HG03095 (cell line): ENCODE measurements around the gene CDC6.

ENCODE experiments used
- ATAC-seq: cut with Tn5 transposase; IDR thresholded peaks from one replicate; pipeline ENCODE4 v1.9.1; 2021; ENCODE audit warnings: moderate library complexity; ENCODE audit not compliant: unreplicated experiment

Gene CDC6

DNA sequence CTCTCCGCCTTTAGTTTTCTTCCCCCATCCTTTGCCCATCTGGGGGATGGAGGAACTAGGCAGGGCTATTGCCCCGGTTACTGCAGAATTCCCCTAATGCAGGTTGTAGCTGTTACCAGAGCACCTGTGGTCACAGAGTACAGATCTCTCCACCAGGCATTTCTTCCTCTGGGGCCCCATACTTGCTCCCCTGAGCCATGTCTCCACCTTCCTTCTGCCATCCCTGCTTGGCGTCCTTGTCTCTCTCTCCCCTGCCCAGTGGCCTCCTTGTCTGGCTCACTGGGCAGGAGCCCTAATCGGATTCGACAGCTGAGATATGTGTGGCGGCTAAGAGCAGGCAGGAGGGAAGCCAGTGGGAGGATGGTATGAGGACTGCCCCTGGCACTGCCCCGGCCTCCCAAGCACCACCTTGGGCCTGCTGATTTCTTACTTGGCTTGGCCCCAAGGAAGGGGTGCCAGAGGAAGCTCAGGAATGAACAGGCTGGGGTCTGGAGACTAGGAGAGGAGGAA lies 23.3 kb downstream of the CDC6 start:
- ATAC-seq: no peak

DNA sequence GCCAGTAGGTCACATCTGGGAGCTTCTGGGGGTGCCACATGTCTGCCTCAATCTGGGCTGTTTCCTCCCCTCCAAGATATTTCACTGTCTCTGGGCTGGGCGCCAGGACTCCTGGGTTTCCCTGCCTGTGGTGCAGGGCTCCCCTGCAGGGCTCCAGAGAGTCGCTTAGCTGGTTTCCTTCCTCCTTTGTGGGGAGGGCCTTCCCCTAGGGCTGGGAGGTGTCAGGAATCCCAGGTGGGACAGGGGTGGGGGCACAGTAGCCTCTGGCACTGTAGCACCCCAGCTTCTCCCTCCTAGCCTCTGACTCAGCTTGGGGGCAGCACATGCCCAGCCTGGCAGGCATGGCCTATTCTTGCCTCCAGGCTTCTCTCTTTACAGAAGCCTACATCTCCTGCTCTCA lies 23.9 kb downstream of the CDC6 start:
- ATAC-seq: no peak

DNA sequence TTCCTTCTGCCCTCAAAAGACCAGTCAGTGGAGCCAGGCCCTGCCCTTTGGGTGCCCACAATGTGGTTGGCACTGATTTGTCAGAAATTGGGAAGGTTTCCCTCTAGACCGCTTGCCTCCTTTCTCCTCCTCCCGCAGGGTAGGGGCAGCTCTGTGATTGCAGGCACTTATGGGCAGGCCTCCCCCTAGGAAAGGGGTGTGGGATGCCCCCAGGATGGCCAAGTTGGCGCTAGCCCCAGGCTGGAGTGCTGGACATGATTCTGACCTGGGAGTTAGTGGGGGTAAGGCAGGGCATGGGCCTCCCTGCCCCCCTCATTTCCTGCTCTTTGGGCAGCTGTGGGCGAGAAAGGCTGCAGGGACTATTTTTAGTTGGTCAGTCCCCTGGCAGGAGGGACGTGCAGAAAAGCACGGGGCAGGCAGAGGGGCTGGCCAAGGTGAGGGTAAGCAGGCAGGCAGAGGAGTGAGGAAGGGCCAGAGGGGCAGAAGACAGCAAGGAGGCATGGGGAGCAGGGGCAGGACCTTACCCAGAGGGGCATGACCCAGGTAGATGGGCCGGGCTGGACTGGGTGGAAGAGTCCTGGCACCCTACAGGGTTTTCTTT lies 24.6 kb downstream of the CDC6 start:
- ATAC-seq: no peak

DNA sequence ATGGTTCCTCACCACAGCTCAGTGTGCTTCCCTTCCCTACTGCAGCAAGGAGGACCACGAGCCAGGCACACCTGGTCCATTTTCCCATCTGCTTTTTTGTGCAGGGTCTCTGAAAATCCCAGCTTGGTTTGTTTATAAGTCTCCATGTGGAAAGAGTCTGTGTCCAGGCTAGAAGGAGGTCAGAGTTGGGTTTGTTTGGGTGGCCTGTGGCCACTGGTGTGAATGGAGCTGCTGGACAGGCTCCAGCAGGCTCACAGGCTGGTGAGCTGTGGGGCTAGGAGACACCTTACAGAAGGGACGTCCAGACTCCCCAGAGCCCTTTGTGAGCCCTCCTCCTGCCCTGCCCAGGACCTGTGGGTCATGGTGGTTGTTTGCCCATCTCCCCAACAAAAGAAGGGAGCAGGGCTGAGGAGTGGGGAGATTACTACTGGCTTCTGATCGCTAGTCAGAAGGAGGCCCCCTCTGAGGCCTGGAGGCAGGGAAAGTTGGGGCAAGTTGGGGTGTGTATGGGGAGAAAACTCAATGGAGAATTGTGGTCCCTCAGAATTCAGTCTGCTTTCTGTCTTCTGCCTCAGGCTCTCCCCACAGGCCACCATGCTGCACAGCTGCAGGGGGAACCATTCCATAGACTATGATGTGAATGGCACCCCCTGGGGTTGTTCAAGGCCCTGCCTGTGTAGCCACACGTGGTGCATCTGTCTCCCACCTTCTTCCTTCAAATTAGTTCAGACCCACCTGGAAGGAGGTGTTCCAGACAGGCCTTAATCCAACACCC lies 25.4 kb downstream of the CDC6 start:
- no peak for ATAC-seq

GRCh38 chr17:40313668-40314583 lies 26.2 kb downstream of the CDC6 start:
- ATAC-seq: no peak

GRCh38 chr17:40314584-40314956 lies 26.9 kb downstream of the CDC6 start:
- no peak for ATAC-seq

GRCh38 chr17:40315206-40315605 lies 27.5 kb downstream of the CDC6 start:
- no peak for ATAC-seq

DNA sequence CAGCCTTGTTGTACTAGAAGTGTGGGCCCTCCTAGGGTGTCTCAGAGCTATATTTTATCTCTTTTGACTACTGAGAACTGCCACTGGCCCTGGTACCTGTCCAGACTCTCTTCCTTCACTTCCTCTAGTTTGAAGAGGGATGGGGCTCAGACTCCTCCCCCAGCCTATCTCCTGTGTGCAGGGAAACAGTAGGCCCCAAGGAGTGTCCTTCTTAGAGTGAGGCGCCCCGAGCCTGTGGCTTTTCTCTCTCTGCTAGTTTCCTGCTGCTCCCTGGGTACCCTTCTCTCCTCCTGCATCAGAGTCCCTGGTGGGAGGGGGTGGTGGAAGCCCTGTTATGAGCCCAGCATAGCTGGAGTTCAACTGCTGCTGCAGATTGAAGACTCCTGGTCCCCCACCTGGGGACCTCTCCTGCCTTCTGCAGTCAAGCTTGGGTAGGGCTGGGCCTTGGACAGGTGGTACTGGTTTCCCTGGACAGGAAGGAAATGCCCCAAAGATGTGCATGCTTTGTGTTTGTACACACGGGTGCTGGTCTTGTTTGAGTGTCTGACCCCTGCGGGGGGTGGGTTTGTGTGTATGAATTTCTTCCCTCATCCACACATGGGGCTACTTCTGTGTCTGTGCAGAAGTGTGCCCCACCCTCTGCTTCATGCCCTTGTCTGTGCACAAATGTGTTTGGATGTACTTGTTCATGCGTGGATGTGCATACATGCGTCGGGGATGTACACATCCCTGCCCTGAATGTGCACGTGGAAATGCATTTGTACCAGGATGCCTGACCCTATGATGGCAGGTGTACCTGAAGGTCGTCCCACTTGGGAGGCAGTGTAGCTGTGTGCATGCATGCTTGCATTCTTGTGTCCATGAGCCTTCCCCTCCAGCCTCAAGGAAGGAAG lies 28.2 kb downstream of the CDC6 start:
- ATAC-seq: no peak

DNA sequence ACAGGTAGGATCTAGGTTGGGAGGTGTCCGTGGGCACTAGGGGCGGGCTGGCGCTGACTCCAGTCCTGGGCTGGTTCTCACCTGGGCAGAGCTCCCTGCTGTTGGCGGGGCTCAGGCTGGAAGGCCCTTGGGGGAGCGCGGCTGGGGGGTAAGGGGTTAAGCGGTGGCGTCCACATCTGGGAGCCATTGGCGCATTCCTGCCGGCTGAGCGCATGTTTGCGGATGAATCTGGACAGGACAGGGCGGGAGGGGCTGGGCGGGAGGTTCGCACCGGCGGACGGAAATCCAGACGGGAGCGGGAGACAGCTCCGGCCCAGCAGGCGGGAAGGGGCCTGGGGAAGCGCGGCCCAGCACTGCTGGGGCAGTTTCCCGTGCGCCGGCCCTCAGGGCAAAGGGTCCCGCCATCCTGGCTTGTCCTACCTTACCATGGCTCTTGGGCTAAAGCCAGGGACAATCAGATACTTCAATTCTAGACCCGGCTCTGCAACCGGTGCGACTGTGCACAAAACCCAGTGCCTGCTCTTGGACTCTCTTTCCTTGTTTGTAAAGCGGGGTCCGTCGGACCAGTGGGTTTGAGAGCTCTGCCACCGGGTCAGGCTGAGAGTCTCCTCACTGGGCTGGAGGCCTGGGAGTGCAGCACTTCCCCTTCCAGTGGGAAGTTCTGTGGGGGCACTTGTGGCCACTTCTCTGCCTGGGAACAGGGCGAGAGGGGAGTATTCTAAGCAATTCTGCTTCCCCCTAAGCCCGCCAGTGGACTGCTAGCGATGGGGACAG lies 29.1 kb downstream of the CDC6 start:
- no peak for ATAC-seq

DNA sequence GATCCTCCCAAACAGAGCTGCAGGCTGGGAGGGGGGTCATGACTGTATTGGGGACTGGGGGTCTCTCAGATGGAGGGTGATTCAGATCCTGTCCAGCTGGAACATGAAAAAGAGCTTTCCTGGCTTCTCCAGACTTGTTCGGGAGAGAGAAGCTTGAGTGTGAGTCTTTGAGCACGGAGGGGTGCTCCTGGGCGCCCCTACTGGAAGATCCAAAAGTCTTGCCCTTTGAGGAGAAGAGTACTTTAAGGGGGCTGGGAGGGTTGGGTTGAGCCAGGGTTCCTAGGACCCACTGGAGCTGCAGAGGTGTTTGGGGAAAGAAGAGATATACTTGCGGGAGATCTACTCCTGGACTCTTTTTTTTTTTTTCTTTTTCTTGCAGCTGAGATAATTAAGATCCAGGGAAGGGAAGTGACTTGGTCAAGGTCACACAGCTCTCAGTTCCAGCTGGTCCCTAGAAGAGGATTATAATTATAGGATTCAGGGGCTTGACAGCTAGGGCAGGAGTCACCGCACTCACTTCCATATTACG lies 29.7 kb downstream of the CDC6 start:
- ATAC-seq: no peak

DNA sequence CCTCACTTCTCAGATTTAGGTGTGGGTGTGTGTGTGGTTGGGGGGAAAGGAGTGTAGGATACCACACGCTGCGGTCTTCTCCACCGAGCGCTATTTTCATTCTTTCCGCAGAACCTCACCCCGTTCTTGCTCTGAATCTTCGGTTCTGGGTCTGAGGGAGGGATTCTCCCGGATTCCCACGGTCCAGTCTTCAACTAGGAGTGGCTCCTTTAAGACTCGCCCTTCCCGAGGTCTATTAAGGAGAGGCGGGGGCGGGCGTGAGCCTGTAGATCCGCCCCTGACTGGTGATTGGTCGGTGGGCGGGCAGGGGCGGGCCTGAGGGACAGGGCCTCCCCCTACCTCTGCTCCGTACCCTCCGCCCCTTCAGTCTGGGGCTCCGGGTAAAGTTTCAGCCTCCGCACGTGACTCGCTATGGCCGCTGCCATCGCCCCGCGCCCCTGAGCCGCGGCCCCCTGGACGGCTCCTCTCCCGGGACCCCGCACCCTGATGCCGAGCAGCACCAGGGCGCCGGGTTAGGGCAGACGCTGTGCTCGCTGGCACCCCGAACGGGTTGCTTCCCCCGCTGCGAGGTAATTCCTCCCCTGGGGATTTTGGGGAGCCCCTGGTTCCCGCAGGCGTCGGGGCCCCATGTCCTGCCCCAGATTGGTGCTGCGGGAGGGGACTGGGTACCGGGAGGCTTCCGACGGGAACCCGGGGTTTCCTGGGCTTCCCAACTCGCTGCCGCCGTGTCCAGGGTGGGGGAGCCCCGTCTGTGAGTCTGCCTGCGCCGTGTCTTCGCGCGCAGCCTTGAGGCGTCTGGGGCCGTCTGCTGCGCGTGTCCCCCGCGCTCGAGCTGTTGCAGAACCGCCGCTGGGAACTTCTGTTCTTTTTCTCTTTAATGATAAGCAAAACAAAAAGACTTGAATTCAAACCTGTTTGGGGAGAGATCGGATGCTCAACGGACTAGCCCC lies 30.5 kb downstream of the CDC6 start:
- peak; percentile 56 for ATAC-seq

DNA sequence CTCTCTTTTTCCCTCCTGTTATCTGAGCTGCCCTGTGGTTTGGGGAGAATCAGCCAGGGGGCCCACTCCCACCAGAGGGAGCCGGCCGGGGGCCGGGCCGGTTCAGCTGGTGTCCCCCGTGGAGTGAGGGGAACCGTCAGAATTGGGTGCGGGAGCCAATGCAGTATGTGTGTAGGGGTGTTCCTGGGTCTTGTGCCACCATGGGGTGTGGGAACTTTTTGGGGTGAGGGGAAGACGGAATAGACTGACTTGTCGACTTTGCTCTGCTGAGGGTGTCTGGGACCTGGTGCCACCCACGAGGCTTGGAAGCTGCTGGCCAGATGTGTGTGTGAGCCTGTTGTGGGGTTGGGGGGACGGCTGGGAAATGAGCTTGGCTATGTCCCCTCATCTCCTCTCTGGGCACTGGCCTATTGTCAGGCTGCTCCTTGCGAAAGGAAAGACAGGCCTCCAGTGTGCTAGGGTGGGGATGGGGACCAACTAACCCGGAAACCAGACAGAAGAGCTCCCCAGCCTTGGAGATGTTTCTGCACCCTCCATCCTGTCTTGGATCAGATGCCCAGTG lies 31.2 kb downstream of the CDC6 start:
- no peak for ATAC-seq

DNA sequence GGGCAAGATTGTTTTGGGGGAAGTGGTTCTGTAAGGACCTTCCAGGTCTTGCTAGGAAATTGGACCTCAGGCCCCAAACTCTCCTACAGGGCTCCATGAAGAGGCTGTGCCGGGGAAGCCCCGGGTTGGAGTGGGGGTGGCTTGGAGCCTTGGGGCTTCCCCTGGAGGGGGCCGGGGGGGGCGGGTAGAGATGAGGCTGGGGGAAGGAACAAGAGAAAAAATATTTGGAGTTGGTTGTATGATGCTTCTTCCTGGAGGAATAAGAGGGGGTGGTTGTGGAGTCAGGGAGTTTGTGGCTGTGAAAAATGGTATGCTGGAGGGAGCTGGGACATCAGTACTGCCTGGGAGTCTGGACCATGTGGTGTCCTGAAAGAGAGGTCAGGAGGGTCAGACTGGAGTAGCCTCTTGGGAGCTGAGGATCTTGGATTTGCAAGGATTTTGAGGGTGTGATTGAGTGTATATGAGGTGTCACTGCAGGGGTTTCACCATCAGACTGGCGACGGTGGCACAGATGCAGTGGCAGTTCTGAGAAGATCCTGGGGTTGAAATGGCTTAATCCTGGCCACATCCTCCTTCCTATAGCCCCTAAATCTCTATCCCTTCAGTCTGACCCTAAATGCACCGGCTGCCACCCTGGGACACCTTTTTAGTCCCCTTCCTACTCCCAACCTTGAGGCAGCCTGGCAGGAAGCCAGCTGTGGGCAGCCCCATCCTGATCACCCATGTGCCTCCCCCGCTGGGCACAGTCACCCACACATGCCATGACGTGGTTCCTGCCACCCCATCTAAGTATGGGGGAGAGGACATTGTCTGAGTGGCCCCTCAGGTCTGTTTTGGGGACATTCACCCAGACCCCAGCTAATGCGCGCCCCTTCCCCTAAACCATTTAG lies 32.2 kb downstream of the CDC6 start:
- ATAC-seq: no peak

DNA sequence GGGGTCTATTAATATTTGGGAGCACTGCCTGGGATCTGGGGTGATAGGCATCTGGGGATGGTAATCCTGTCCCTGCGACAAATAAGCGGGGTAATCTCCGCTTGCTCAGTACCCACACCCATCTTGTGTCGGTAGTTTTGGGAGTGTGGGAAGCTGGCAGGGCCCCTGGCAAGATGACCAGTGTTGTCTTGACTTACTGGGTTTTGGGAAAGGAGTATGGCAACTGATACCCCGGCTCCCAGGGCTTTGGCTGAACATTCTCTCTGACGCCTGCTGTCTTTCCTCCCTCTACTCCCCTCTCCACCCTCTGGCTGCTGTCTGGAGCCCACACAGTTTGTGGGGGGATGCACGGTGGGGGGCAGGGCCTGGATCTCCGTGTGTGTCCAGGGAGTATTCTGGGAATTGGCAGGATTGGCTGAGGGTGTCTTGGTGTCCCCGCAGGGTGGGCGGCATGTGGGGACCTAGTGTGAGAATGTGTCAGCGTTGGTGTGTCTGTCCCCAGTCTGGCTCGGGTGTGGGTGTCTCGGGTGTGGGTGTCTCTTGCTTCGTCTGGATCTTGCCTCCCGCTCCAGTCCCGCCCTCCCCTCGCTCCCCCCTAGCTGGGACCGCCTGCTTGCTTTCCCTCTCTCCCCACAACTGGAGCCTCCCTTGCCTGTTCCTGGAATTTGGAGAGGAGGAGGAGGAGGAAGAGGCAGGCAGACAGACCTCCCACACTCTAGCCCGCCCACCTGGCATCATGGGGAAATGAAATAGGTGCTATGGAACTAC lies 33.3 kb downstream of the CDC6 start:
- ATAC-seq: no peak

- no peak for ATAC-seq
Measured at GRCh38 chr17:40321524-40321929, 33.8 kb downstream of the CDC6 start.

DNA sequence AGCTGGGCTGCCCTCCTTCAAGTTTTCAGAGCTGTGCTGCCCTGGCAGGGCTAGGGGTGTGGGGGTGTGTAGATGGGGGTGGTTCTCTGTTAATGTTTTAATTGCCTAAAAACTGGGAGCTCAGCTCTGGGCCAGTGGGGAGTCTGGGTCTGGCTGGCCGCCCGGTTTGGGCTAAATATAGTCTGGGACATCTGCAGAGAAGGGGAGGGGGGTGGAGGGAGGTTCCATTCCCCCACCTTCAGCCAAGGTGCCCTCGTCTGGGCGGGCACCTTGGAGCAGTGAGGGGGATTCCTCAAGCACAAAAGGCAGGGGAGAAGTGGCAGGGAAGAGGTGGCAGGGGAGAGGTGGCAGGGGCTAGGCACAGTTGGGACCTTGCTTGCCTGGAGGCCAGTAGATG lies 34.3 kb downstream of the CDC6 start:
- no peak for ATAC-seq
